PC-3 (cell line): ENCODE measurements around the gene SARM1.

Source experiments
- CTCF ChIP-seq: fragments of 300-600 bp; sonication (generic); conservative IDR thresholded peaks from 2 replicates; pipeline ENCODE4 v1.5.1; 2017; ENCODE audit warnings: antibody characterized with exemption, low read depth, mild to moderate bottlenecking, low read length
- EZH2phosphoT487 ChIP-seq: fragments of 300-600 bp; sonication (generic); IDR thresholded peaks from 2 replicates; pipeline ENCODE4 v1.6.1; 2018; ENCODE audit warnings: mild to moderate bottlenecking, antibody characterized with exemption, low read length, borderline replicate concordance

DNA sequence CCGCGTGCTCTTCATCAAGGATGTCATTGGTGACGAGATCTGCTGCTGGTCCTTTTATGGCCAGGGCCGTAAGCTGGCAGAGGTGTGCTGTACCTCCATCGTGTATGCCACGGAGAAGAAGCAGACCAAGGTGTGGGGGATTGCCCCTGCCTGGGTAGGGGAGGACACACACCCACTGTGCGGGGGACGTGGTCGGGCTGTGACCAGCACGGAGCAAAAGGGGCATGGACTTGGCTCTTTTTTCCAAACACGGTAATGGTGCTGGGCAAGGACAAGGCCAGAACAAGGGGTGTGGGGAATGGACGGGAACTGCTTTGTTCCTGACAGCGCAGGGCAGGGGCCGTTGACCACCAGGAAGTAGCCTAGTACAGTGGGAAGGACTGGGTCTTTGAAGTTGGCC lies 29.2 kb upstream of the SARM1 start:
- TF ChIP-seq CTCF (no peak), EZH2phosphoT487 (no peak)
